ENCODE data around the gene DPYSL4. TPM values are rescaled to one million over a fixed set of nuclear protein-coding genes. Genes with fewer than 3 reads are reported as not detected.

Gene DPYSL4
- total RNA-seq, 2 donors from 2014 or later = 3.4 to 4.1 TPM

- Histone ChIP-seq H3K4me3 (no peak overlapping the region), H3K9me3 (no peaks in the 10 kb centered on the region), H3K4me1 (peaks cover 0 to 25% of the 10 kb centered on the region in 2 donors), H3K27ac (no peak overlapping the region), H3K36me3 (no peaks in the 10 kb centered on the region), H3K27me3 (no peaks in the 10 kb centered on the region)
- no peak for TF ChIP-seq CTCF (IDR thresholded peaks at IDR 0.05)
- no peak for DNase-seq (ENCODE audit: low spot score)
These were observed 24.7 kb upstream of the DPYSL4 start for GRCh38 chr10:132162021-132162531.

- H3K27me3 ChIP-seq = no peaks in the 10 kb centered on the region
- TF ChIP-seq CTCF (IDR thresholded peaks at IDR 0.05) = no peak
- no peak overlapping the region for H3K27ac ChIP-seq
- no peaks in the 10 kb centered on the region for H3K9me3 ChIP-seq
- H3K4me3 ChIP-seq = no peak overlapping the region
- peaks cover 0 to 25% of the 10 kb centered on the region in 2 donors for H3K4me1 ChIP-seq
- no peaks in the 10 kb centered on the region for H3K36me3 ChIP-seq
- DNase-seq (ENCODE audit: low spot score) = no peak
These were observed 24.0 kb upstream of the DPYSL4 start for GRCh38 chr10:132162590-132163277.

GRCh38 chr10:132163278-132163765, 23.4 kb upstream of the DPYSL4 start:
- Histone ChIP-seq H3K9me3 (no peaks in the 10 kb centered on the region), H3K4me1 (peaks cover 0 to 25% of the 10 kb centered on the region in 2 donors), H3K4me3 (no peak overlapping the region), H3K36me3 (no peaks in the 10 kb centered on the region), H3K27ac (no peak overlapping the region), H3K27me3 (no peaks in the 10 kb centered on the region)
- peak in 1 of 2 donors; percentile 32 for TF ChIP-seq CTCF (IDR thresholded peaks at IDR 0.05)
- DNase-seq (ENCODE audit: low spot score) = no peak

- Histone ChIP-seq H3K27ac (no peak overlapping the region), H3K4me3 (no peak overlapping the region), H3K4me1 (peaks cover 0 to 25% of the 10 kb centered on the region in 2 donors), H3K27me3 (no peaks in the 10 kb centered on the region), H3K36me3 (no peaks in the 10 kb centered on the region), H3K9me3 (no peaks in the 10 kb centered on the region)
- DNase-seq (ENCODE audit: low spot score) = no peak
- no peak for TF ChIP-seq CTCF (IDR thresholded peaks at IDR 0.05)
These were observed 22.8 kb upstream of the DPYSL4 start for GRCh38 chr10:132163826-132164515.

- DNase-seq (ENCODE audit: low spot score) = no peak
- Histone ChIP-seq H3K27ac (no peak overlapping the region), H3K4me1 (peaks cover 0 to 25% of the 10 kb centered on the region in 2 donors), H3K36me3 (no peaks in the 10 kb centered on the region), H3K9me3 (no peaks in the 10 kb centered on the region), H3K27me3 (no peaks in the 10 kb centered on the region), H3K4me3 (no peak overlapping the region)
- no peak for TF ChIP-seq CTCF (IDR thresholded peaks at IDR 0.05)
These were observed 21.9 kb upstream of the DPYSL4 start for GRCh38 chr10:132164761-132165278.
